Bronchial epithelial cell (primary cell): ENCODE data around the gene GATC. TPM values are rescaled to one million over a fixed set of nuclear protein-coding genes. Genes with fewer than 3 reads are reported as not detected.

Source experiments
- DNase-seq: peaks from one replicate; pipeline ENCODE4 v3.0.0-alpha.2; 2010; ENCODE audit warnings: low read depth
- FAIRE-seq: peaks from 2 replicates; lab custom pipeline; 2011; peaks lifted over from hg19 to GRCh38; lab: Jason Lieb, UNC
- H3K27me3 ChIP-seq: 2 replicates; pipeline ENCODE4 v1.5.1; 2011; ENCODE audit warnings: low read length; ENCODE audit not compliant: control insufficient read depth, insufficient read depth
- H3K36me3 ChIP-seq: 2 replicates; pipeline ENCODE4 v1.5.1; 2011; ENCODE audit warnings: low read length; ENCODE audit not compliant: control insufficient read depth, insufficient read depth
- H3K4me3 ChIP-seq: 2 replicates; pipeline ENCODE4 v1.5.1; 2011; ENCODE audit warnings: mild to moderate bottlenecking, low read depth, low read length, control low read depth
- CTCF ChIP-seq: IDR thresholded peaks from 2 replicates; pipeline ENCODE4 v1.5.1; 2011; ENCODE audit warnings: mild to moderate bottlenecking, moderate library complexity, low read length, control low read depth, inconsistent platforms; ENCODE audit not compliant: insufficient read depth, severe bottlenecking
- total RNA-seq: library from RNA; depleted of rRNA; stranded (reverse); fragments of >200 nt; gene quantifications from 2 replicates; pipeline ENCODE4 v1.2.1, GENCODE V29; 2014

The GATC gene
- total RNA-seq, 1 donor from 2014 or later = 21.6 TPM

GRCh38 chr12:120425797-120426196, 20.4 kb upstream of the GATC start:
- Histone ChIP-seq H3K27me3 (no peaks in the 10 kb centered on the region), H3K4me3 (no peak overlapping the region), H3K36me3 (no peaks in the 10 kb centered on the region)
- FAIRE-seq = no peak
- DNase-seq = no peak
- TF ChIP-seq CTCF = no peak

- FAIRE-seq (no peak), DNase-seq (no peak)
- H3K4me3 ChIP-seq = no peak overlapping the region
- no peaks in the 10 kb centered on the region for H3K36me3 ChIP-seq
- no peak for TF ChIP-seq CTCF
- no peaks in the 10 kb centered on the region for H3K27me3 ChIP-seq
These were observed 17.5 kb upstream of the GATC start for GRCh38 chr12:120428597-120429229.

GRCh38 chr12:120429368-120429767, 16.9 kb upstream of the GATC start:
- no peaks in the 10 kb centered on the region for H3K36me3 ChIP-seq
- no peaks in the 10 kb centered on the region for H3K27me3 ChIP-seq
- FAIRE-seq (no peak), DNase-seq (no peak)
- TF ChIP-seq CTCF = no peak
- no peak overlapping the region for H3K4me3 ChIP-seq

- no peak for TF ChIP-seq CTCF
- FAIRE-seq = no peak
These were observed 13.3 kb upstream of the GATC start for GRCh38 chr12:120432772-120433525.

GRCh38 chr12:120437735-120438494, 8.3 kb upstream of the GATC start, which contains the start of gene COX6A1:
Gene COX6A1, plus strand, starts transcription at chr12:120438113. Its CDS starts 14 bp downstream, at chr12:120438127.
- FAIRE-seq = no peak
- H3K36me3 ChIP-seq = peaks cover 4% of the 10 kb centered on the region
- H3K4me3 ChIP-seq = peak within 1 kb of the TSS; percentile 80
- no peaks in the 10 kb centered on the region for H3K27me3 ChIP-seq
- peak; percentile 99 for DNase-seq
- no peak for TF ChIP-seq CTCF

More at GRCh38 chr12:120432772-120433525, 13.3 kb upstream of the GATC start:
- no peak overlapping the region for H3K4me3 ChIP-seq
- no peak for DNase-seq
- H3K36me3 ChIP-seq = no peaks in the 10 kb centered on the region
- no peaks in the 10 kb centered on the region for H3K27me3 ChIP-seq
